Neuronal stem cell (in vitro differentiated cells): ENCODE data around the gene LEO1.

Experiments
- DNase-seq: peaks from one replicate; pipeline ENCODE4 v3.0.0-alpha.2; 2013; ENCODE audit warnings: low spot score
- H2AFZ ChIP-seq: one replicate; pipeline ENCODE4 v1.6.1; 2013; ENCODE audit warnings: mild to moderate bottlenecking, low read length, inconsistent platforms
- H2AK5ac ChIP-seq: 2 replicates; pipeline ENCODE4 v1.6.1; 2013; ENCODE audit warnings: low read depth, mild to moderate bottlenecking, inconsistent platforms, low read length, moderate library complexity, mixed read lengths
- H2BK120ac ChIP-seq: 2 replicates; pipeline ENCODE4 v1.6.1; 2013; ENCODE audit warnings: low read depth, mild to moderate bottlenecking, inconsistent platforms, low read length, moderate library complexity, mixed read lengths
- H2BK12ac ChIP-seq: one replicate; pipeline ENCODE4 v1.6.1; 2013; ENCODE audit warnings: low read length, inconsistent platforms
- H2BK15ac ChIP-seq: 2 replicates; pipeline ENCODE4 v1.6.1; 2013; ENCODE audit warnings: mild to moderate bottlenecking, low read length, inconsistent platforms, mixed read lengths
- H2BK5ac ChIP-seq: one replicate; pipeline ENCODE4 v1.6.1; 2013; ENCODE audit warnings: inconsistent platforms, mild to moderate bottlenecking, low read length, moderate library complexity
- H3K14ac ChIP-seq: one replicate; pipeline ENCODE4 v1.6.1; 2013; ENCODE audit warnings: low read length, inconsistent platforms
- H3K18ac ChIP-seq: 2 replicates; pipeline ENCODE4 v1.6.1; 2013; ENCODE audit warnings: low read length, inconsistent platforms
- H3K23ac ChIP-seq: 2 replicates; pipeline ENCODE4 v1.6.1; 2013; ENCODE audit warnings: low read depth, mild to moderate bottlenecking, mixed read lengths, low read length, inconsistent platforms; ENCODE audit not compliant: poor library complexity
- H3K27ac ChIP-seq: replicated peaks from 3 replicates; pipeline ENCODE4 v1.5.1; 2013; ENCODE audit warnings: low read length, inconsistent platforms
- H3K27me3 ChIP-seq, 3 experiments: 2 replicates each; pipeline ENCODE4 v1.6.1; 2013; ENCODE audit warnings: low read length in 3 of 3, mild to moderate bottlenecking in 2 of 3, inconsistent platforms in 1 of 3, low read depth in 1 of 3, mixed read lengths in 1 of 3, moderate library complexity in 1 of 3; ENCODE audit not compliant: control insufficient read depth in 3 of 3, insufficient read depth in 3 of 3
- H3K36me3 ChIP-seq, 2 donors: replicated peaks in 1 of 2; 2 replicates each; pipeline ENCODE4 v1.6.1; 2013; ENCODE audit warnings: low read length in 2 of 2; ENCODE audit not compliant: control insufficient read depth in 2 of 2, insufficient read depth in 2 of 2
- H3K4ac ChIP-seq: 2 replicates; pipeline ENCODE4 v1.6.1; 2013; ENCODE audit warnings: inconsistent platforms, mild to moderate bottlenecking, low read length, moderate library complexity
- H3K4me1 ChIP-seq, 2 donors: 1 replicate in 1 of 2; 2 replicates in 1 of 2; pipeline ENCODE4 v1.6.1; 2013; ENCODE audit warnings: low read length in 2 of 2, low read depth in 1 of 2; ENCODE audit not compliant: control insufficient read depth in 2 of 2, insufficient read depth in 1 of 2
- H3K4me2 ChIP-seq: one replicate; pipeline ENCODE4 v1.6.1; 2013; ENCODE audit warnings: mild to moderate bottlenecking, low read length, inconsistent platforms; ENCODE audit not compliant: insufficient read depth, poor library complexity, severe bottlenecking
- H3K4me3 ChIP-seq, 2 donors: 2 replicates each; pipeline ENCODE4 v1.5.1; 2013; ENCODE audit warnings: low read length in 2 of 2, mild to moderate bottlenecking in 2 of 2, inconsistent platforms in 1 of 2, moderate library complexity in 1 of 2
- H3K79me1 ChIP-seq: one replicate; pipeline ENCODE4 v1.6.1; 2013; ENCODE audit warnings: low read depth, mild to moderate bottlenecking, inconsistent platforms, low read length, moderate library complexity
- H3K9ac ChIP-seq: one replicate; pipeline ENCODE4 v1.6.1; 2013; ENCODE audit warnings: mild to moderate bottlenecking, low read depth, low read length, inconsistent platforms; ENCODE audit not compliant: poor library complexity
- H3K9me3 ChIP-seq, 2 donors: replicated peaks in 1 of 2; 2 replicates each; pipeline versions ENCODE3 to v1.6.1; 2013; ENCODE audit warnings: low read length in 2 of 2, mild to moderate bottlenecking in 2 of 2, inconsistent platforms in 1 of 2, low read depth in 1 of 2, mixed read lengths in 1 of 2, moderate library complexity in 1 of 2; ENCODE audit not compliant: control insufficient read depth in 2 of 2, insufficient read depth in 1 of 2
- H4K8ac ChIP-seq: one replicate; pipeline ENCODE4 v1.6.1; 2013; ENCODE audit warnings: low read depth, mild to moderate bottlenecking, inconsistent platforms, low read length, moderate library complexity
- H4K91ac ChIP-seq: one replicate; pipeline ENCODE4 v1.6.1; 2013; ENCODE audit warnings: low read length, low read depth, mild to moderate bottlenecking, inconsistent platforms; ENCODE audit not compliant: poor library complexity
- WGBS, 2 donors: extraction: QIAGEN DNeasy Blood & Tissue Kit; methylation state at CpG; one replicate each; pipeline ENCODE4 v1.1.7; 2013; ENCODE audit warnings: missing lambda C conversion rate in 2 of 2, mixed read lengths in 1 of 2; ENCODE audit not compliant: insufficient read length in 2 of 2, insufficient replicate concordance in 1 of 2; ENCODE audit errors: extremely low coverage in 2 of 2; 5-methylcytosine and 5-hydroxymethylcytosine counted together

The LEO1 gene

DNA sequence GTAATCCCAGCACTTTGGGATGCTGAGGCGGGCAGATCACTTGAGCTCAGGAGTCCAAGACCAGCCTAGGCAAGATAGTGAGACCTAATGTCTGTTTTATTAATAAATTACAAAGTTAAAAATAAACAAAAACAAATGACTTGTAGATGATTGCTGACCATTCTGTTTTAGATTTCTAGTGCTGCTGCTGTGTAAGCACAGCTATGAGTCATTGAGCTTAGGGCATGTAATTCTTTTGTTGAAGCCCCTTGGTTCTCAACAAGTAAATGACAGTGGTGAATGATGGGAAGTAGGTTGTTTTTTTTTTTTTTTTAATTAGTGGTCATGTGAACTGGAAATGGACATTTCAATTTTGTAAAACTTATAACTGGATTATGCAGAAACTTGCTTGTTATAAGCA, 63.3 kb downstream of the LEO1 start:
- no peak for DNase-seq
- no peak overlapping the region for H3K23ac ChIP-seq
- no peak overlapping the region for H2BK5ac ChIP-seq
- H2BK15ac ChIP-seq: no peak overlapping the region
- H3K18ac ChIP-seq: no peak overlapping the region
- H2BK120ac ChIP-seq: no peak overlapping the region
- no peaks in the 10 kb centered on the region for H3K4me1 ChIP-seq
- no peak overlapping the region for H3K14ac ChIP-seq
- no peak overlapping the region for H3K4me3 ChIP-seq
- no peak overlapping the region for H2AFZ ChIP-seq
- H3K27ac ChIP-seq: no peak overlapping the region
- H3K4ac ChIP-seq: no peak overlapping the region
- H3K36me3 ChIP-seq: peaks cover 0 to 58% of the 10 kb centered on the region in 2 donors
- no peaks in the 10 kb centered on the region for H3K9me3 ChIP-seq
- H2BK12ac ChIP-seq: no peak overlapping the region
- H3K27me3 ChIP-seq: no peaks in the 10 kb centered on the region
- no peak overlapping the region for H2AK5ac ChIP-seq
- WGBS, 2 donors: no CpG with 5 or more reads among the region's 1 CpG
- H4K91ac ChIP-seq: no peak overlapping the region
- no peaks in the 10 kb centered on the region for H3K79me1 ChIP-seq
- H4K8ac ChIP-seq: no peak overlapping the region
- H3K9ac ChIP-seq: no peak overlapping the region
- H3K4me2 ChIP-seq: no peak overlapping the region

GRCh38 chr15:51907136-51907862, 64.3 kb downstream of the LEO1 start:
- Histone ChIP-seq H2BK15ac (no peak overlapping the region), H2BK5ac (no peak overlapping the region), H3K14ac (no peak overlapping the region), H3K27ac (no peak overlapping the region), H3K27me3 (no peaks in the 10 kb centered on the region), H3K23ac (no peak overlapping the region), H2AK5ac (no peak overlapping the region), H3K9ac (no peak overlapping the region), H3K36me3 (peaks cover 0 to 61% of the 10 kb centered on the region in 2 donors), H3K4ac (no peak overlapping the region), H4K91ac (no peak overlapping the region), H3K9me3 (no peaks in the 10 kb centered on the region), H3K18ac (no peak overlapping the region), H2AFZ (no peak overlapping the region), H3K4me2 (no peak overlapping the region), H3K4me1 (no peaks in the 10 kb centered on the region), H4K8ac (no peak overlapping the region), H2BK12ac (no peak overlapping the region), H3K4me3 (no peak overlapping the region), H3K79me1 (no peaks in the 10 kb centered on the region), H2BK120ac (no peak overlapping the region)
- no peak for DNase-seq
- no CpG with 5 or more reads among the region's 8 CpGs for WGBS, 2 donors

GRCh38 chr15:51904931-51905330, 66.6 kb downstream of the LEO1 start:
- Histone ChIP-seq H2AFZ (no peak overlapping the region), H2BK15ac (no peak overlapping the region), H3K4ac (no peak overlapping the region), H3K4me1 (no peaks in the 10 kb centered on the region), H3K36me3 (peaks cover 0 to 71% of the 10 kb centered on the region in 2 donors), H4K8ac (no peak overlapping the region), H3K27ac (no peak overlapping the region), H3K79me1 (no peaks in the 10 kb centered on the region), H3K14ac (no peak overlapping the region), H3K4me2 (no peak overlapping the region), H4K91ac (no peak overlapping the region), H3K4me3 (no peak overlapping the region), H3K18ac (no peak overlapping the region), H2AK5ac (no peak overlapping the region), H2BK12ac (no peak overlapping the region), H3K23ac (no peak overlapping the region), H2BK5ac (no peak overlapping the region), H2BK120ac (no peak overlapping the region), H3K9me3 (no peaks in the 10 kb centered on the region), H3K9ac (no peak overlapping the region), H3K27me3 (no peaks in the 10 kb centered on the region)
- WGBS, 2 donors: no CpG with 5 or more reads among the region's 4 CpGs
- no peak for DNase-seq

DNA sequence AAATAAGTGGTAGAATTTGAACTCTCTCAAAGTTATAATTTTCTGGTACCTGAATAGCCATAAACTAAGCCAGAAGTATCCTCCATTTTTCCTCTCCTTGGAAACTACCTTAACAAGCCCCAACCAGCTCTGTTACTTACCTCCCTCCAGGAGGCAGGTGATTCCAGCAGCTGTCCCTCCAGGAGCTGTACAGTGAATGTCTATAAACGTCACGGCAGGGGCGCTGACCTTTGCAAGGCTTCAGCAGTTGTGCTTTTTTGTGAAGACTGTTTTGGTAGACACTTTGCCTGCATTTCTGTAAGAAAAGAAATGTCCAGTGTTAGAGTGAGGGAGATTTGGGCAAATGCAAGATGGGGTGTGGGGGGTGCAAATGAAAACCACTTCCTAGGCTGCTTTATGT, 67.2 kb downstream of the LEO1 start:
- H4K91ac ChIP-seq: no peak overlapping the region
- H3K9me3 ChIP-seq: no peaks in the 10 kb centered on the region
- H3K4ac ChIP-seq: no peak overlapping the region
- H2AK5ac ChIP-seq: no peak overlapping the region
- H3K4me2 ChIP-seq: no peak overlapping the region
- no peak overlapping the region for H2BK120ac ChIP-seq
- WGBS, 2 donors: no CpG with 5 or more reads among the region's 3 CpGs
- no peaks in the 10 kb centered on the region for H3K27me3 ChIP-seq
- H3K79me1 ChIP-seq: no peaks in the 10 kb centered on the region
- no peak overlapping the region for H2AFZ ChIP-seq
- DNase-seq: no peak
- no peak overlapping the region for H3K23ac ChIP-seq
- no peak overlapping the region for H3K9ac ChIP-seq
- no peak overlapping the region for H3K14ac ChIP-seq
- no peak overlapping the region for H3K18ac ChIP-seq
- H4K8ac ChIP-seq: no peak overlapping the region
- H2BK15ac ChIP-seq: no peak overlapping the region
- H2BK12ac ChIP-seq: no peak overlapping the region
- no peak overlapping the region for H3K4me3 ChIP-seq
- peaks cover 0 to 72% of the 10 kb centered on the region in 2 donors for H3K36me3 ChIP-seq
- H3K27ac ChIP-seq: no peak overlapping the region
- no peak overlapping the region for H2BK5ac ChIP-seq
- no peaks in the 10 kb centered on the region for H3K4me1 ChIP-seq
